Activated CD8-positive, alpha-beta memory T cell treated with anti-CD3 and anti-CD28 coated beads, Interleukin-2, amount 50 U/mL, for 24 hours (primary cell): Measurements from ENCODE around the gene CYTH4.

Experiments
- DNase-seq: peaks from one replicate; pipeline ENCODE4 v3.0.0-alpha.2; 2020; ENCODE audit errors: extremely low read depth

The CYTH4 gene

GRCh38 chr22:37309211-37310074 lies 27.1 kb downstream of the CYTH4 start:
- DNase-seq: no peak

- no peak for DNase-seq
Observed at GRCh38 chr22:37310075-37310606, 27.8 kb downstream of the CYTH4 start.

- DNase-seq: no peak
Observed at GRCh38 chr22:37310815-37311595, 28.7 kb downstream of the CYTH4 start.

GRCh38 chr22:37311761-37312312 lies 29.5 kb downstream of the CYTH4 start:
- DNase-seq: no peak

- no peak for DNase-seq
Observed at GRCh38 chr22:37312549-37313183, 30.4 kb downstream of the CYTH4 start.

- DNase-seq: no peak
Observed at GRCh38 chr22:37313376-37314314, 31.3 kb downstream of the CYTH4 start.

GRCh38 chr22:37314315-37315074 lies 32.2 kb downstream of the CYTH4 start:
- no peak for DNase-seq

GRCh38 chr22:37316405-37316804 lies 34.1 kb downstream of the CYTH4 start:
- DNase-seq: no peak

GRCh38 chr22:37316875-37317371 lies 34.6 kb downstream of the CYTH4 start:
- DNase-seq: no peak

GRCh38 chr22:37317698-37318210 lies 35.4 kb downstream of the CYTH4 start:
- no peak for DNase-seq

- no peak for DNase-seq
Observed at GRCh38 chr22:37318364-37319109, 36.2 kb downstream of the CYTH4 start.

- DNase-seq: no peak
Observed at GRCh38 chr22:37319469-37319868, 37.2 kb downstream of the CYTH4 start.

- DNase-seq: no peak
Observed at GRCh38 chr22:37320726-37321677, 38.7 kb downstream of the CYTH4 start.

GRCh38 chr22:37324340-37325038 lies 42.2 kb downstream of the CYTH4 start:
- DNase-seq: no peak

- DNase-seq: no peak
Observed at GRCh38 chr22:37325039-37325395, 42.7 kb downstream of the CYTH4 start.

- DNase-seq: no peak
Observed at GRCh38 chr22:37326726-37327125, 44.4 kb downstream of the CYTH4 start.

- no peak for DNase-seq
Observed at GRCh38 chr22:37328017-37328416, 45.7 kb downstream of the CYTH4 start.
